Fibroblast of the aortic adventitia (primary cell): Measurements from ENCODE around the gene FAM200B. TPM values are rescaled to one million over a fixed set of nuclear protein-coding genes. Genes with fewer than 3 reads are reported as not detected.

Source experiments
- DNase-seq: peaks from one replicate; pipeline ENCODE4 v3.0.0-alpha.2; 2010; ENCODE audit warnings: low read depth
- H3K4me3 ChIP-seq: 2 replicates; pipeline ENCODE4 v1.5.1; 2011; ENCODE audit warnings: low read depth, mild to moderate bottlenecking, control low read depth, low read length, moderate library complexity
- total RNA-seq: library from RNA; depleted of rRNA; stranded (reverse); fragments of >200 nt; gene quantifications from 2 replicates; pipeline ENCODE4 v1.2.3, GENCODE V29; 2012; ENCODE audit warnings: low replicate concordance
- TF ChIP-seq, protein P1 (sequence below): IDR thresholded peaks from 2 replicates; pipeline ENCODE4 v1.5.1; 2011; ENCODE audit warnings: mild to moderate bottlenecking, low read length, control low read depth, inconsistent platforms; ENCODE audit not compliant: insufficient read depth

The FAM200B gene
- total RNA-seq, 1 donor, result 35.3 TPM

DNA sequence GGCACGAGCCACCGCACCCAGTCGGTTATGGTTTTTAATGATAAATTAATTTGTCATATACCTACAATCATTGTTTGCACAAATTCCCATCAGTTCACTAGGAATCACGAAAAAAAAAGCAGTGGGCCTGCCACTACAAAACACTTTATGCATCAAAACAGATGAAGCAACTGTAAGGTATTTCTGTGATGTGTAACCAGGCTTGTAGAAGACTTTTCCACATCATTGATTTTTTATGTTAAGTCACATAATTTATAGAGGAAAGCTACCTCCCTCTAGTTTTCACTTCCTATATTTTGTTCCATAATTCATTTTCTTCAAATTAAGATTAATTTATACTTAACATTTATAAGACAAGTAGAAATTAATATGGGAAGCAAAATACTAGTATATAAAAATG is 6.7 kb upstream of the FAM200B start:
- no peak overlapping the region for H3K4me3 ChIP-seq
- TF ChIP-seq, protein P1, sequence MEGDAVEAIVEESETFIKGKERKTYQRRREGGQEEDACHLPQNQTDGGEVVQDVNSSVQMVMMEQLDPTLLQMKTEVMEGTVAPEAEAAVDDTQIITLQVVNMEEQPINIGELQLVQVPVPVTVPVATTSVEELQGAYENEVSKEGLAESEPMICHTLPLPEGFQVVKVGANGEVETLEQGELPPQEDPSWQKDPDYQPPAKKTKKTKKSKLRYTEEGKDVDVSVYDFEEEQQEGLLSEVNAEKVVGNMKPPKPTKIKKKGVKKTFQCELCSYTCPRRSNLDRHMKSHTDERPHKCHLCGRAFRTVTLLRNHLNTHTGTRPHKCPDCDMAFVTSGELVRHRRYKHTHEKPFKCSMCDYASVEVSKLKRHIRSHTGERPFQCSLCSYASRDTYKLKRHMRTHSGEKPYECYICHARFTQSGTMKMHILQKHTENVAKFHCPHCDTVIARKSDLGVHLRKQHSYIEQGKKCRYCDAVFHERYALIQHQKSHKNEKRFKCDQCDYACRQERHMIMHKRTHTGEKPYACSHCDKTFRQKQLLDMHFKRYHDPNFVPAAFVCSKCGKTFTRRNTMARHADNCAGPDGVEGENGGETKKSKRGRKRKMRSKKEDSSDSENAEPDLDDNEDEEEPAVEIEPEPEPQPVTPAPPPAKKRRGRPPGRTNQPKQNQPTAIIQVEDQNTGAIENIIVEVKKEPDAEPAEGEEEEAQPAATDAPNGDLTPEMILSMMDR, result no peak
- no peak for DNase-seq

DNA sequence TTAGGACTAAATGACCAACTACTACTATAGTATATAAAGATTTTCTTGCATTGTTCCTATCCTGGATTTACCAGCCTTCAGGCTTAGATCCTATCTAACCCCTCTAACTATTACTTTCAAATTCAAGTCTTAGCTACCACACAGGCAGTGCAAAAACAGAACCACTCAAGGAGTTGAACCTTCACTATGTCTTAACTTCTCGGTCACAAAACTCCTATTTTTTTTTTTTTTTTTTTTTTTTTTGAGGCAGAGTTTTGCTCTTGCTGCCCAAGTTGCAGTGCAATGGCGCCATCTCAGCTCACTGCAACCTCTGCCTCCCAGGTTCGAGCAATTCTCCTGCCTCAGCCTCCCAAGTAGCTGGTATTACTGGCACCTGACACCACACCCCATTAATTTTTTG is 6.3 kb upstream of the FAM200B start:
- no peak overlapping the region for H3K4me3 ChIP-seq
- DNase-seq, result no peak
- TF ChIP-seq, protein P1, result no peak

DNA sequence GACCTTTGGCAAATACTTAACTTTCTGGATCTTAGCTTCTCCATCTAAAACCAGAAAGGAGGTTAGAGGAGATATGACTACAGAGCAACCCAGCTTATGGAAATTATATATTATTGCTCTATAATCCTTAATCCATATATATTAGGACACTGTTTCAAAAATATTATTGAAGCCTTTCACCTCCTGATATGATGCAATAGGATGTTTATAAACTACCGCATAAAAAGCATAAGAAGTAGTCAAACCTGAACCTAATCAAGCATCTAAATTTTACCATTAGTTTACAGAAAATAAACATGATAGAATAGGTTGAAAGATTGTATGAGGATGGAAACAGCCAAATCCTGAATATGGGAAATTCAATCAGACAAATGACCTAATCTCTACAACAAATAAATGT is 5.6 kb upstream of the FAM200B start:
- DNase-seq, result no peak
- no peak overlapping the region for H3K4me3 ChIP-seq

DNA sequence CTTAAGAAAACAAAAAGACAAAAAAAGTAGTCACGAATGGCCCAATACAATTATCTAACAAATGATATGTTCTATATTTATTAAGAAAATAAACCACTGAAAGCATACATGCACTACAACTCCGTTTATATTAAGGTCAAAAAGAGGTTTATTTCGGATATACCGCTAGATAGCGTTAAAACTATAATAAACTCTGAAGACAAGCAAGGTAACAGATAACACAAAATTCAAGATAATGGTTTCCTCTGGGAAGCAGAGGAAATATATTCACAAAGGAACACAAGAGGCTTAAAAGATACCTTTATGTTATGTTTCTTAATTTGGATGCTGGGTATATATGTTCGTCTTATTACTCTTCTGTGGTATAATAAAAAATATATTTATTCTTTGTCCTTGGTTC is 4.7 kb upstream of the FAM200B start:
- DNase-seq, result no peak
- H3K4me3 ChIP-seq, result no peak overlapping the region
- TF ChIP-seq, protein P1, result no peak

More for the DNA sequence above, 5.6 kb upstream of the FAM200B start:
- TF ChIP-seq, protein P1, result no peak

DNA sequence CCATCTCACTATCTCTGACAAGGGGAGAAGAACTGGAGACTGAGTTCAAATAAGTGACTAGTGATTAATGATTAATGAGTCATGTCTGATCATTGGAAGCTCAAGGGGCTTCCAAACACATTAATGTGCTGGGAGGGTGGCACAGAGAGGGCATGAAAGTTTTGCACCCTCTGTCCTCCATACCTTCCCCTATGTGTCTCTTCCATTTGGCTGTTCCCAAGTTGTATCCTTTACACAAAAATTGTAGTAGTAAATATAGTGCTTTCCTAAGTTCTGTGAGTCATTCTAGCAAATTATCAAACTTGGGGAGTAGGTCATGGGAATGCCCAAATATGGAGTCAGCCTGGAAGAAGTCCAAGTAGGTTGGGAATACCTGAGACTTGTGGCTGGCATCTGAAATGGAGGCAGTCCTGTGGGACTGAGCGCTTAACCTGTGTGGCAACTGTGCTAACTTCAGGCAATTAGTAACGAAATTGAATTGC is 4.1 kb upstream of the FAM200B start:
- H3K4me3 ChIP-seq, result no peak overlapping the region
- DNase-seq, result peak; percentile 42
- TF ChIP-seq, protein P1, result no peak

DNA sequence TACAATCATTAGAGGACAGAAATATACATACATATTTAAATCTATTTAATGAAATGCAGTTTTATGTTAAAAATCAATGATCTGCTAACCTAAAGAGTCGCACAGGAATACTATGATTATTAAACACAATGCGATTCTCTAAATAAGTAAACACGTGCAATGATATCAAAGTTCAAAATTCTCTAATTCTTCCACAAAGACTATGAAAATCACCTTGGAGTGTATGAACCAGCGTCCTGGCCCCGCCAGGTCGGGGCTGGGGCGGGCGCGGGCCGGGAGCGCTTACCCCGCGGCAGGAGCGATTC is 608 bp upstream of the FAM200B start:
- TF ChIP-seq, protein P1, result no peak
- no peak for DNase-seq
- peak overlapping the region; percentile 83 for H3K4me3 ChIP-seq

DNA sequence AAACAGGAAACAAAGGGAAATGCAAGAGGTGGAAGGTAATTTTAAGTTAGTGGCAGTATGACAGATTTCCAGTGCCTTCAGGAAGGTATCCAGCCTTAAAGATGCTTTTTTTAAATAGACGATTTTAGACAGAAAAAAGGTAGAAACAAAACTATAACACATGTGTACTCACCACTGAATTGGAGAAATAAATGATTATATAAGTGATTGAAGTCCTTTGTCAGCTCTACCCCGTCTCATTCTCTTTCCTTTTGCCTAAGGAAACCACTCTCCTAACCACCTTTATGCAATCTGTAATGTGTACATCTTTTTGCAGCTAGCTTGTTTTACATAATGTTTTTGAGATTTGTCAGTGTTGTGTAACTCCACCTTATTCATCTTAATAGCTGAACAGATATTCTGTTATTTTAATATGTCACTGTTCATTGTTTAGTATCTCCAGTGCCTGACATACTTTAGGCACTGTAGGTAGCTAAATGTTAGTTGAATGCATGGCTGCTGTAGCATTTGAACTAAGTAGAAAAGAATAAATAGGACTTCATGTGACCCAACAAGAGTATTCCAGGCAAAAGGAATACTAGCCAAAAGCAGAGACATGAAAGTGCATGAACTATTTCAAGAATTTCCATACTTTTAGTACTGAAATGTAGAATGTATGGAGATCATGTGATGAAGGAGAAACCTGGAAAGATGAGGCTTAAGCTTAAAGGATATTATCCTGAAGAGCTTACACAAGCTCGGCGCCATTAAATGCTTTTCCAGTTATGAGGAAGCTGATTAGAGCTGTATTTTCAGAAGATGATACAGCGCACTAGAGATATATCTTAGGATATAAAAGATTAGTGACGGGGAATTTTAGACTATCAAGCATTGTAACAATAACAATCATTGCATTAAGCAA is 865 bp downstream of the FAM200B start:
- peak overlapping the region; percentile 90 for H3K4me3 ChIP-seq
- TF ChIP-seq, protein P1, result no peak
- DNase-seq, result peak; percentile 48
